Esophagus muscularis mucosa (tissue), 4 donors: ENCODE data around the gene MEGF8. TPM values are rescaled to one million over a fixed set of nuclear protein-coding genes. Genes with fewer than 3 reads are reported as not detected.
A peak's percentile ranks its signal among the peaks of the same experiment; 100 is the strongest.

Experiments used
- DNase-seq: peaks from one replicate; pipeline ENCODE4 v3.0.0-alpha.2; 2017; ENCODE audit errors: extremely low spot score
- H3K27ac ChIP-seq, 4 donors: fragments of 200-600 bp; sonication (generic); replicated peaks in 1 of 4; 1 replicate in 3 of 4; 2 replicates in 1 of 4; pipeline ENCODE4 v1.5.1; 2016 to 2019; ENCODE audit warnings: mild to moderate bottlenecking in 1 of 4
- H3K27me3 ChIP-seq, 4 donors: fragments of 200-600 bp; sonication (generic); one replicate each; pipeline versions ENCODE4 v1.5.1 to v1.6.0; 2016 to 2019
- H3K36me3 ChIP-seq, 4 donors: fragments of 200-600 bp; sonication (generic); one replicate each; pipeline ENCODE4 v1.5.1; 2016 to 2019
- H3K4me1 ChIP-seq, 4 donors: fragments of 200-600 bp; sonication (generic); one replicate each; pipeline ENCODE4 v1.5.1; 2016 to 2019
- H3K4me3 ChIP-seq, 4 donors: fragments of 200-600 bp; sonication (generic); 1 replicate in 2 of 4; 2 replicates in 2 of 4; pipeline ENCODE4 v1.5.1; 2016 to 2019; ENCODE audit warnings: mild to moderate bottlenecking in 4 of 4, moderate library complexity in 1 of 4
- H3K9me3 ChIP-seq, 4 donors: fragments of 200-600 bp; sonication (generic); 1 replicate in 3 of 4; 2 replicates in 1 of 4; pipeline ENCODE4 v1.5.1; 2016 to 2019
- CTCF ChIP-seq, 3 experiments: fragments of 200-600 bp in 2 of 3; fragments of 450-650 bp in 1 of 3; sonication (generic) in 2 of 3; IDR thresholded peaks; one replicate each; pipeline ENCODE4 v1.5.1; 2017 to 2019; ENCODE audit warnings: antibody characterized with exemption in 3 of 3, mild to moderate bottlenecking in 2 of 3, moderate library complexity in 1 of 3
- EP300 ChIP-seq: sonication (generic); formaldehyde crosslinking; IDR thresholded peaks from one replicate; pipeline ENCODE4 v1.6.1; 2017; ENCODE audit warnings: antibody characterized with exemption
- POLR2A ChIP-seq: fragments of 450-650 bp; IDR thresholded peaks from one replicate; pipeline ENCODE4 v1.6.1; 2017; ENCODE audit warnings: antibody characterized with exemption, moderate library complexity, mild to moderate bottlenecking, low read depth
- POLR2AphosphoS5 ChIP-seq, 2 donors: sonication (generic); formaldehyde crosslinking; IDR thresholded peaks; one replicate each; pipeline ENCODE4 v1.6.1; 2017; ENCODE audit warnings: antibody characterized with exemption in 2 of 2
- WGBS: methylation state at CpG from one replicate; pipeline ENCODE4 v1.1.5; 2018; 5-methylcytosine and 5-hydroxymethylcytosine counted together
- intact Hi-C: fragments of 100-400 bp; cut with DNase I; formaldehyde crosslinking; loops from one replicate; pipeline ENCODE4 v1.15.1; 2023
- total RNA-seq, 4 donors: library from RNA; depleted of rRNA; stranded (reverse); fragments of >200 nt; gene quantifications; one replicate each; pipeline versions ENCODE4 v1.1.0 to v1.2.1, GENCODE V29; 2016

MEGF8 gene
- total RNA-seq, 4 donors from 2014 or later = 18.2 to 46.2 (median 25.5) TPM

DNA sequence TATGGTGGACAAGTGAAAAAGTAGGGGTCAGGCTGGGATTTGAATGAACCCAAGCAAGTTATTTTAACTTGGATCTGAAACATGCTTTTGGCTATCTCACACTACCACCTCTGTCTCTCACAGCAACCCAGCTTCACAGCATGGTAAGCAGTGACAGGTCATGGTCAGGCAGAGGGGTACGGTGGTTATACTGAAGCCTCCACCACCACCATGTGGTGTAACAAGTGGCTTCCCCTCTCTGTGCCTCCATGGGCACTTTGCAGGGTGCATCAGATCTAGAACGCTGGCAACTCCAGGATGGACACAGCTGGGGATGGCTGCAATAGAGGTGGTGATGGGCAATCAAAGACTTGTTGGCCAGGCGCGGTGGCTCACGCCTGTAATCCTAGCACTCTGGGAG is 13.1 kb upstream of the MEGF8 start:
- intact Hi-C loops = no loop called here
- Histone ChIP-seq H3K27ac (no peak overlapping the region), H3K36me3 (no peaks in the 10 kb centered on the region), H3K4me1 (peaks cover 12 to 20% (median 17%) of the 10 kb centered on the region in 4 donors), H3K4me3 (no peak overlapping the region), H3K9me3 (no peaks in the 10 kb centered on the region), H3K27me3 (peaks cover 0 to 45% (median 9%) of the 10 kb centered on the region in 4 donors)
- TF ChIP-seq CTCF (IDR thresholded peaks at IDR 0.05) (no peak), POLR2A (no peak), POLR2AphosphoS5 (IDR thresholded peaks at IDR 0.05) (no peak), EP300 (no peak)
- 96% methylated on average over 3 of the region's 5 CpGs for WGBS
- DNase-seq = no peak

DNA sequence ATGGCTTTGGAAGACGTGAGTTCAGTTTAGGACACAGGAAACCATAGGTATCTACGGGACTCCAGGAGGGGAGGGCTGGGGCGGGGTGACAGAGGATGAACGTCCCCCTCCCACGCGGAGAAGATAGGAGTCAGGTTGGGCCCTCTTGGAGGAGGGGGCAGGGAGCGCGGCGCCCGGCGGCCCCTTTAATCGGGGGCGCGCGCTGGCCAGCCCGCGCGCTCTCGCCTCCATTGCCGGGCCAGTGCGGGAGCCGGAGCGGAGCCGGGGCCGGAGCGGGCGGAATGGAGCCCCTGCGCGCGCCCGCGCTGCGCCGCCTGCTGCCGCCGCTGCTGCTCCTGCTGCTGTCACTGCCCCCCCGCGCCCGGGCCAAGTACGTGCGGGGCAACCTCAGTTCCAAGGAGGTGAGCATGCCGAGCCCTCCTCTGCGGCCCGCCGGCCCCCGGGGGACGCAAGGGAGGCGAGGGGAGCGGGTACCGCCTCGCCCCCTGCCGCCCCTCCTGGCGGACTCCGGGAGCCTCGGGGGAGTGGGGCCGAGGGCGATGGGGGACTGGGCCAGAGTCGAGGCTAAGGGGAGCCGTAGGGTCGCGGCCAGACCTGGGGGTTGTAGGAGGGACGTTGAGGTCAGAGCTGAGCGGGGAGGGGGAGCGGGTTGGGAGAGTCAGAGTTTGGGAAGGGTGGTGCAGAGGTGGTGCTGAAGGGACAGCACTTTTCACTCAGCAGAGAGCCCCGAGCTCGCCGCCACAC is 12.2 kb upstream of the MEGF8 start, which contains the start of gene TMEM145:
TMEM145 (plus strand) TSS at position 214 of the 744 bp plus-strand sequence; CDS start at position 282, 68 bp downstream.
- 3% methylated on average over 30 of the region's 67 CpGs for WGBS
- peak within 1 kb of the TSS; percentile 55 to 58 (median 56) for H3K4me3 ChIP-seq
- no peak for TF ChIP-seq EP300
- TF ChIP-seq POLR2AphosphoS5 (IDR thresholded peaks at IDR 0.05) = no peak
- TF ChIP-seq CTCF (IDR thresholded peaks at IDR 0.05) = peak in 2 of 3 experiments; percentile 17 to 22
- H3K36me3 ChIP-seq = no peaks in the 10 kb centered on the region
- intact Hi-C loops = no loop called here
- peaks cover 12 to 20% (median 17%) of the 10 kb centered on the region in 4 donors for H3K4me1 ChIP-seq
- DNase-seq = no peak
- peaks cover 0 to 45% (median 9%) of the 10 kb centered on the region in 4 donors for H3K27me3 ChIP-seq
- no peaks in the 10 kb centered on the region for H3K9me3 ChIP-seq
- no peak within 1 kb of the TSS for H3K27ac ChIP-seq

- no peak for DNase-seq
- TF ChIP-seq POLR2A (no peak), POLR2AphosphoS5 (IDR thresholded peaks at IDR 0.05) (no peak), CTCF (IDR thresholded peaks at IDR 0.05) (peak in 1 of 3 experiments; percentile 22), EP300 (no peak)
- WGBS = 38% methylated on average over 26 of the region's 26 CpGs
- H3K27ac ChIP-seq = no peak overlapping the region
- H3K4me1 ChIP-seq = peaks cover 12 to 20% (median 17%) of the 10 kb centered on the region in 4 donors
- intact Hi-C loops = no loop called here
- H3K9me3 ChIP-seq = no peaks in the 10 kb centered on the region
- H3K36me3 ChIP-seq = no peaks in the 10 kb centered on the region
- H3K27me3 ChIP-seq = peaks cover 0 to 45% (median 9%) of the 10 kb centered on the region in 4 donors
- H3K4me3 ChIP-seq = peak overlapping the region; percentile 55 to 58 (median 56)
Observed at GRCh38 chr19:42313840-42314755, 11.3 kb upstream of the MEGF8 start.

DNA sequence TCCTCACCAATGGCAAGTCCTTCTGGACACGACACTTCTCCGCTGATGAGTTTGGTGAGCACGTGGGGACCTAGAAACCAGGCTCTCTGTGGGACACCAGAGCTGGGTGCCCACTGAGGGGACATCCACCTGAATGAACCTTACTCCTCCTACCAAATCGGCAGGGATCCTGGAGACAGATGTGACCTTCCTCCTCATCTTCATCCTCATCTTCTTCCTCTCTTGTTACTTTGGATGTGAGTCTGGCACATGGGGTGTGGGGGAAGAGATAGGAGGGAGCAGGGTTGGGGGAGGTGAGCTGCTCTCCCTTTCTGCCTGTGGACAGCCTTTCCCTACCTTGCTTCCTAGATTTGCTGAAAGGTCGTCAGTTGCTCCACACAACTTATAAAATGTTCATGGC is 10.4 kb upstream of the MEGF8 start:
- Histone ChIP-seq H3K36me3 (no peaks in the 10 kb centered on the region), H3K9me3 (no peaks in the 10 kb centered on the region), H3K27me3 (peaks cover 0 to 39% (median 9%) of the 10 kb centered on the region in 4 donors), H3K4me3 (no peak overlapping the region), H3K27ac (no peak overlapping the region), H3K4me1 (peaks cover 12 to 20% (median 17%) of the 10 kb centered on the region in 4 donors)
- intact Hi-C loops = no loop called here
- TF ChIP-seq CTCF (IDR thresholded peaks at IDR 0.05) (no peak), EP300 (no peak)
- DNase-seq = no peak
- whole genome bisulfite sequencing = 76% methylated on average over 5 of the region's 5 CpGs
